Ovary (tissue), 9 donors: ENCODE measurements around the gene LRCH3. TPM values are rescaled to one million over a fixed set of nuclear protein-coding genes. Genes with fewer than 3 reads are reported as not detected.

Source experiments
- DNase-seq, 5 donors: peaks; one replicate each; pipeline ENCODE4 v3.0.0-alpha.2; 2019 to 2020
- H3K27ac ChIP-seq, 2 donors: fragments of 200-600 bp; one replicate each; pipeline versions ENCODE4 v1.5.1 to v1.8.0; 2019 to 2022
- H3K27me3 ChIP-seq: fragments of 200-600 bp; one replicate; pipeline ENCODE4 v1.8.0; 2022
- H3K36me3 ChIP-seq: fragments of 200-600 bp; sonication (generic); one replicate; pipeline ENCODE4 v1.5.1; 2019
- H3K4me1 ChIP-seq: one replicate; pipeline ENCODE4 v1.8.1; 2013; ENCODE audit warnings: mild to moderate bottlenecking, moderate library complexity; ENCODE audit not compliant: insufficient read depth
- H3K4me3 ChIP-seq: fragments of 200-600 bp; sonication (generic); one replicate; pipeline ENCODE4 v1.5.1; 2017
- H3K9me3 ChIP-seq, 2 donors: fragments of 200-600 bp in 1 of 2; sonication (generic) in 1 of 2; one replicate each; pipeline versions ENCODE4 v1.5.1 to v1.8.1; 2013 to 2019; ENCODE audit warnings: mild to moderate bottlenecking in 1 of 2, moderate library complexity in 1 of 2
- CTCF ChIP-seq, 3 donors: fragments of 450-650 bp in 2 of 3; fragments of 200-600 bp in 1 of 3; IDR thresholded peaks; one replicate each; pipeline versions ENCODE4 v1.5.1 to v1.8.0; 2016 to 2022; ENCODE audit warnings: antibody characterized with exemption in 3 of 3, mild to moderate bottlenecking in 1 of 3
- EP300 ChIP-seq: sonication (generic); formaldehyde crosslinking; IDR thresholded peaks from one replicate; pipeline ENCODE4 v1.6.1; 2017; ENCODE audit warnings: antibody characterized with exemption
- POLR2A ChIP-seq: fragments of 450-650 bp; IDR thresholded peaks from one replicate; pipeline ENCODE4 v1.6.1; 2017; ENCODE audit warnings: antibody characterized with exemption, mild to moderate bottlenecking, moderate library complexity
- WGBS, 3 donors: extraction: QIAGEN DNeasy Blood & Tissue Kit in 1 of 3; methylation state at CpG; one replicate each; pipeline versions ENCODE4 v1.1.5 to v1.1.7; 2013 to 2017; 5-methylcytosine and 5-hydroxymethylcytosine counted together
- intact Hi-C, 4 donors: fragments of 100-400 bp; cut with DNase I; formaldehyde crosslinking; loops; one replicate each; pipeline versions ENCODE4 v1.11.0 to v1.15.1; 2022 to 2023
- polyA plus RNA-seq, 2 donors: library from polyadenylated mRNA; stranded (reverse); fragments of 200-250 nt in 1 of 2; fragments of 350-450 nt in 1 of 2; fragmentation: Illumina TruSeq in 1 of 2; extraction: RNeasy Lipid Tissue Mini Kit (QIAGEN cat#74804) in 1 of 2; gene quantifications; one replicate each; pipeline ENCODE4 v1.2.3, GENCODE V29; 2013 to 2014
- total RNA-seq, 7 donors: library from RNA; depleted of rRNA in 2 of 7; stranded (reverse); fragments of >200 nt in 2 of 7; fragmentation: NEBNext Ultra II Directional in 3 of 7; extraction: Animal tissue kit (Norgen Biotek cat#: 25700) in 3 of 7; gene quantifications; one replicate each; pipeline versions ENCODE4 v1.1.0 to v1.2.4, GENCODE V29; 2016 to 2023
- donor health status: DM: no; HTN: no; CAD: no; lungs with moderate emphysema.
- donor health status: DM: no; HTN: no; CAD: no.
- donor health status: Bipolar disorder and iron deficiency.
- donor health status: DM: yes; HTN: yes; CAD: no.
- donor health status: DM: no; HTN: no; CAD: no.
- donor health status: DM: yes; HTN: yes; CAD: no.

The LRCH3 gene
- total and polyA plus RNA-seq, 9 donors: 20.9 to 192 (median 61.6) TPM

GRCh38 chr3:197810901-197811300, 19.8 kb downstream of the LRCH3 start:
- intact Hi-C loops: no loop called here
- Histone ChIP-seq H3K9me3 (no peaks in the 10 kb centered on the region), H3K27me3 (no peaks in the 10 kb centered on the region), H3K4me1 (peaks cover 3% of the 10 kb centered on the region), H3K4me3 (no peak overlapping the region), H3K36me3 (no peaks in the 10 kb centered on the region), H3K27ac (no peak overlapping the region)
- WGBS, 3 donors: 84 to 92% (median 87%) methylated on average over 6 of the region's 6 CpGs
- TF ChIP-seq EP300: no peak
- no peak for TF ChIP-seq POLR2A
- TF ChIP-seq CTCF (IDR thresholded peaks at IDR 0.05): no peak
- no peak for DNase-seq

- intact Hi-C loops: no loop called here
- TF ChIP-seq EP300: no peak
- TF ChIP-seq POLR2A: no peak
- no peak for TF ChIP-seq CTCF (IDR thresholded peaks at IDR 0.05)
- WGBS, 3 donors: 54 to 79% (median 60%) methylated on average over 3 of the region's 3 CpGs
- Histone ChIP-seq H3K4me3 (no peak overlapping the region), H3K27ac (no peak overlapping the region), H3K9me3 (no peaks in the 10 kb centered on the region), H3K27me3 (no peaks in the 10 kb centered on the region), H3K4me1 (peaks cover 3% of the 10 kb centered on the region), H3K36me3 (no peaks in the 10 kb centered on the region)
- peak in 1 of 5 donors; percentile 66 for DNase-seq
Observed at GRCh38 chr3:197811343-197811742, 20.3 kb downstream of the LRCH3 start.

GRCh38 chr3:197814372-197814771, 23.3 kb downstream of the LRCH3 start:
- Histone ChIP-seq H3K36me3 (no peaks in the 10 kb centered on the region), H3K4me3 (no peak overlapping the region), H3K4me1 (peaks cover 1% of the 10 kb centered on the region), H3K27ac (no peak overlapping the region), H3K27me3 (no peaks in the 10 kb centered on the region), H3K9me3 (no peaks in the 10 kb centered on the region)
- WGBS, 3 donors: 85 to 95% (median 92%) methylated on average over 4 of the region's 4 CpGs
- no peak for DNase-seq
- intact Hi-C loops: no loop called here
- TF ChIP-seq CTCF (IDR thresholded peaks at IDR 0.05) (no peak), EP300 (no peak)

- Histone ChIP-seq H3K9me3 (no peaks in the 10 kb centered on the region), H3K4me1 (peaks cover 6% of the 10 kb centered on the region), H3K36me3 (no peaks in the 10 kb centered on the region), H3K4me3 (no peak overlapping the region), H3K27me3 (no peaks in the 10 kb centered on the region), H3K27ac (no peak overlapping the region)
- TF ChIP-seq EP300: no peak
- 71 to 75% (median 75%) methylated on average over 8 of the region's 8 CpGs for WGBS, 3 donors
- intact Hi-C loops: no loop called here
- no peak for DNase-seq
Observed at GRCh38 chr3:197820550-197821335, 29.7 kb downstream of the LRCH3 start.

- TF ChIP-seq CTCF (IDR thresholded peaks at IDR 0.05) (no peak), POLR2A (no peak), EP300 (no peak)
- intact Hi-C loops: no loop called here
- no peak for DNase-seq
- Histone ChIP-seq H3K4me1 (no peaks in the 10 kb centered on the region), H3K9me3 (no peaks in the 10 kb centered on the region), H3K36me3 (no peaks in the 10 kb centered on the region), H3K4me3 (no peak overlapping the region), H3K27ac (no peak overlapping the region), H3K27me3 (no peaks in the 10 kb centered on the region)
- WGBS, 3 donors: 90 to 95% (median 94%) methylated on average over 3 of the region's 3 CpGs
Observed at GRCh38 chr3:197829397-197830045, 38.5 kb downstream of the LRCH3 start.
